GM12878 (cell line): ENCODE data around the gene PDGFC. TPM values are rescaled to one million over a fixed set of nuclear protein-coding genes. Genes with fewer than 3 reads are reported as not detected.

Source experiments
- ATAC-seq: fragments of 200-7000 bp; cut with Tn5 transposase; 3 replicates; pipeline ENCODE4 v1.9.1; 2020; ENCODE audit warnings: mild to moderate bottlenecking, moderate library complexity
- BruUV-seq: library from RNA; stranded (reverse); fragments of 400-500 nt; replicated peaks from 2 replicates; lab custom pipeline; 2021; lab: Mats Ljungman, UMichigan
- CTCF ChIA-PET: fragments of 300-600 bp; sonication (Branson Sonifier 250); formaldehyde crosslinking; extraction: SDS; loops from one replicate; lab custom pipeline; 2021; ENCODE audit warnings: inconsistent platforms; lab: Yijun Ruan, JAX
- POLR2A ChIA-PET: fragments of 350-600 bp; formaldehyde crosslinking; extraction: SDS; loops from one replicate; lab custom pipeline; 2021; ENCODE audit warnings: inconsistent platforms; lab: Charles Lee
- RAD21 ChIA-PET: fragments of 300-600 bp; sonication (Branson Sonifier 250); formaldehyde crosslinking; loops from one replicate; lab custom pipeline; 2023; ENCODE audit warnings: antibody characterized with exemption; ENCODE audit not compliant: unreplicated experiment; lab: Charles Lee
- SMC1A ChIA-PET: fragments of 300-600 bp; sonication (Branson Sonifier 250); formaldehyde crosslinking; loops from one replicate; lab custom pipeline; 2023; ENCODE audit not compliant: unreplicated experiment, uncharacterized antibody; lab: Charles Lee
- DNase-seq: peaks from one replicate; pipeline ENCODE4 v3.0.0-alpha.2; 2011; ENCODE audit warnings: low read depth, low spot score
- FAIRE-seq: peaks from 3 replicates; lab custom pipeline; 2011; peaks lifted over from hg19 to GRCh38; lab: Jason Lieb, UNC
- H2AFZ ChIP-seq: 2 replicates; pipeline ENCODE4 v1.6.0; 2011; ENCODE audit warnings: low read depth, low read length, control low read depth; ENCODE audit not compliant: control insufficient read depth
- H3K27ac ChIP-seq: 2 replicates; pipeline ENCODE4 v1.5.1; 2011; ENCODE audit warnings: control low read depth; ENCODE audit not compliant: control insufficient read depth, insufficient read depth
- H3K27me3 ChIP-seq, 2 experiments: replicated peaks in 1 of 2; 2 replicates each; pipeline versions ENCODE4 v1.6.0 to v1.6.1; 2011; ENCODE audit warnings: low read length in 1 of 2; ENCODE audit not compliant: control insufficient read depth in 2 of 2, insufficient read depth in 2 of 2
- H3K36me3 ChIP-seq, 2 experiments: 2 replicates each; pipeline ENCODE4 v1.5.1; 2011; ENCODE audit warnings: low read length in 1 of 2; ENCODE audit not compliant: control insufficient read depth in 2 of 2, insufficient read depth in 2 of 2
- H3K4me1 ChIP-seq: 2 replicates; pipeline ENCODE4 v1.6.1; 2011; ENCODE audit warnings: mild to moderate bottlenecking, low read length, moderate library complexity, mixed read lengths; ENCODE audit not compliant: control insufficient read depth, insufficient read depth
- H3K4me2 ChIP-seq: 2 replicates; pipeline ENCODE4 v1.6.0; 2011; ENCODE audit warnings: control low read depth; ENCODE audit not compliant: control insufficient read depth, insufficient read depth
- H3K4me3 ChIP-seq: fragments of 200-600 bp; sonication (generic); 2 replicates; pipeline ENCODE4 v1.5.1; 2016
- H3K79me2 ChIP-seq: 2 replicates; pipeline ENCODE4 v1.6.0; 2011; ENCODE audit warnings: low read length; ENCODE audit not compliant: control insufficient read depth, insufficient read depth
- H3K9ac ChIP-seq: 2 replicates; pipeline ENCODE4 v1.8.0; 2011; ENCODE audit warnings: low read length, control low read depth, mixed read lengths; ENCODE audit not compliant: control insufficient read depth, insufficient read depth
- H3K9me3 ChIP-seq: replicated peaks from 3 replicates; pipeline ENCODE4 v1.5.1; 2011; ENCODE audit warnings: mild to moderate bottlenecking, low read length; ENCODE audit not compliant: control insufficient read depth, insufficient read depth
- H4K20me1 ChIP-seq: 2 replicates; pipeline ENCODE4 v1.6.0; 2011; ENCODE audit not compliant: control insufficient read depth, insufficient read depth
- ATF7 ChIP-seq: fragments of 450-650 bp; IDR thresholded peaks from 2 replicates; pipeline ENCODE4 v1.6.1; 2016; ENCODE audit warnings: low read depth, mild to moderate bottlenecking
- CBX5 ChIP-seq: sonication (generic); IDR thresholded peaks from 2 replicates; pipeline ENCODE4 v1.6.1; 2016; ENCODE audit warnings: low read depth, moderate library complexity, mild to moderate bottlenecking, inconsistent platforms
- CREB1 ChIP-seq: IDR thresholded peaks from 2 replicates; pipeline ENCODE4 v1.6.1; 2012; ENCODE audit warnings: low read depth, mild to moderate bottlenecking, inconsistent platforms
- FOS ChIP-seq: IDR thresholded peaks from 3 replicates; pipeline ENCODE4 v1.6.1; 2011; ENCODE audit warnings: borderline replicate concordance; ENCODE audit not compliant: insufficient read length; ENCODE audit errors: extremely low read depth
- KDM1A ChIP-seq: fragments of 200-600 bp; sonication (generic); IDR thresholded peaks from 2 replicates; pipeline ENCODE4 v1.6.1; 2016; ENCODE audit warnings: borderline replicate concordance
- MYB ChIP-seq: fragments of 150-350 bp; IDR thresholded peaks from 2 replicates; pipeline ENCODE4 v1.6.1; 2014; ENCODE audit warnings: mild to moderate bottlenecking, low read depth, low read length, borderline replicate concordance
- NR2C2 ChIP-seq: IDR thresholded peaks from 2 replicates; pipeline ENCODE4 v1.6.1; 2011; ENCODE audit warnings: borderline replicate concordance, low read depth; ENCODE audit not compliant: control insufficient read depth, insufficient read length
- PAX8 ChIP-seq: fragments of 450-650 bp; IDR thresholded peaks from 2 replicates; pipeline ENCODE4 v1.6.1; 2017; ENCODE audit warnings: mild to moderate bottlenecking, moderate library complexity
- PRDM15 ChIP-seq: fragments of 450-650 bp; formaldehyde crosslinking; IDR thresholded peaks from 2 replicates; pipeline ENCODE4 v1.4.0; 2020; ENCODE audit warnings: mild to moderate bottlenecking, moderate library complexity
- SMAD5 ChIP-seq: IDR thresholded peaks from 2 replicates; pipeline ENCODE4 v1.6.1; 2016; ENCODE audit warnings: antibody characterized with exemption, low read depth
- SUPT20H ChIP-seq: IDR thresholded peaks from 2 replicates; pipeline ENCODE4 v1.6.1; 2011; ENCODE audit warnings: low read depth, mild to moderate bottlenecking, low read length, moderate library complexity, borderline replicate concordance; ENCODE audit not compliant: control insufficient read depth
- ZBED1 ChIP-seq: IDR thresholded peaks from 2 replicates; pipeline ENCODE4 v1.6.1; 2016; ENCODE audit warnings: borderline replicate concordance
- WGBS: methylation state at CpG from one replicate; pipeline ENCODE4 v1.1.6; 2016; ENCODE audit warnings: low lambda C conversion rate; ENCODE audit not compliant: insufficient replicate concordance, insufficient coverage; ENCODE audit errors: missing lambda C conversion rate; 5-methylcytosine and 5-hydroxymethylcytosine counted together
- in situ Hi-C: fragments of 300-500 bp; cut with MboI; formaldehyde crosslinking; loops from 9 replicates; pipeline ENCODE4 v1.14.3; 2018; ENCODE audit warnings: mixed read lengths
- intact Hi-C: fragments of 100-400 bp; cut with micrococcal nuclease; formaldehyde crosslinking; loops from one replicate; pipeline ENCODE4 v1.14.2; 2022; ENCODE audit not compliant: unreplicated experiment
- polyA plus RNA-seq, 11 experiments: library from polyadenylated mRNA; depleted of rRNA in 4 of 11; unstranded in 6 of 11; stranded (reverse) in 5 of 11; fragments of >200 nt; fragmentation: Nextera tagmentation in 4 of 11; fragmentation: Illumina TruSeq in 1 of 11; extraction: Ambion mirVana in 4 of 11; extraction: Trizol in 1 of 11; gene quantifications; 1 replicate in 1 of 11; 2 replicates in 10 of 11; pipeline versions ENCODE4 v1.2.1 to v1.2.3, GENCODE V29; 2011 to 2016; ENCODE audit warnings: inconsistent platforms in 2 of 11, missing spikeins in 2 of 11, low read depth in 1 of 11
- total RNA-seq, 4 experiments: library from RNA; depleted of rRNA in 3 of 4; stranded (reverse); fragments of >200 nt in 3 of 4; fragmentation: Illumina TruSeq in 1 of 4; extraction: Trizol in 1 of 4; gene quantifications; 2 replicates each; pipeline versions ENCODE4 v1.2.1 to v1.2.3, GENCODE V29; 2013 to 2021

PDGFC gene
- total and polyA plus RNA-seq, 10 of the 15 experiments (the other 5 are each of a cell fraction or from before 2014, with no cell fraction given): 0.02 to 0.18 TPM; not detected in 8

- Histone ChIP-seq H3K27ac (no peak overlapping the region), H3K4me1 (no peaks in the 10 kb centered on the region), H3K4me3 (no peak overlapping the region), H3K4me2 (no peak overlapping the region), H3K36me3 (no peaks in the 10 kb centered on the region), H3K27me3 (no peaks in the 10 kb centered on the region), H4K20me1 (no peaks in the 10 kb centered on the region), H3K9me3 (no peaks in the 10 kb centered on the region), H2AFZ (no peak overlapping the region), H3K79me2 (no peaks in the 10 kb centered on the region), H3K9ac (no peak overlapping the region)
- CTCF ChIA-PET: interaction anchor here (1.2 kb wide), 1 partner anchor 9 kb away, joined by 5 read pairs; no protein-coding TSS in a partner anchor
- DNase-seq: no peak
- BruUV-seq: no TSS peak
- 19% methylated on average over 6 of the region's 6 CpGs for WGBS
- RAD21 ChIA-PET: no interaction called here
- ATAC-seq: no peak
- POLR2A ChIA-PET: no interaction called here
- SMC1A ChIA-PET: no interaction called here
- in situ Hi-C loops: no loop called here
- FAIRE-seq: no peak
- TF ChIP-seq KDM1A: no peak
- intact Hi-C loops: no loop called here
Measured at GRCh38 chr4:156977435-156978160, 6.0 kb upstream of the PDGFC start.

- CTCF ChIA-PET: interaction anchor here (0.6 kb wide), 1 partner anchor 1601 kb away, joined by 4 read pairs; no protein-coding TSS in a partner anchor
- no peak overlapping the region for H2AFZ ChIP-seq
- POLR2A ChIA-PET: no interaction called here
- H3K27ac ChIP-seq: no peak overlapping the region
- DNase-seq (no peak), FAIRE-seq (no peak), ATAC-seq (no peak)
- RAD21 ChIA-PET: no interaction called here
- H3K36me3 ChIP-seq: no peaks in the 10 kb centered on the region
- WGBS: 3% methylated on average over 2 of the region's 2 CpGs
- no peak overlapping the region for H3K4me3 ChIP-seq
- no TSS peak for BruUV-seq
- in situ Hi-C loops (no loop called here), intact Hi-C loops (no loop called here)
- no peaks in the 10 kb centered on the region for H3K4me1 ChIP-seq
- H3K9me3 ChIP-seq: no peaks in the 10 kb centered on the region
- SMC1A ChIA-PET: interaction anchor here (0.6 kb wide), 1 partner anchor 1656 kb away, joined by 3 read pairs; no protein-coding TSS in a partner anchor
- H4K20me1 ChIP-seq: no peaks in the 10 kb centered on the region
- H3K79me2 ChIP-seq: no peaks in the 10 kb centered on the region
- peaks cover 0 to 5% of the 10 kb centered on the region in 2 experiments; a peak in 1 of 4 replicates for H3K27me3 ChIP-seq
- no peak overlapping the region for H3K9ac ChIP-seq
- H3K4me2 ChIP-seq: no peak overlapping the region
- TF ChIP-seq ZBED1 (no peak), MYB (no peak), NR2C2 (no peak), PRDM15 (CRISPR knock-in tag) (no peak), CBX5 (no peak), SMAD5 (no peak), SUPT20H (no peak), CREB1 (no peak), PAX8 (no peak), FOS (no peak), ATF7 (no peak)
Measured at GRCh38 chr4:156976147-156976546, 4.5 kb upstream of the PDGFC start.
